Measurements from ENCODE around the gene SAT1.

DNA sequence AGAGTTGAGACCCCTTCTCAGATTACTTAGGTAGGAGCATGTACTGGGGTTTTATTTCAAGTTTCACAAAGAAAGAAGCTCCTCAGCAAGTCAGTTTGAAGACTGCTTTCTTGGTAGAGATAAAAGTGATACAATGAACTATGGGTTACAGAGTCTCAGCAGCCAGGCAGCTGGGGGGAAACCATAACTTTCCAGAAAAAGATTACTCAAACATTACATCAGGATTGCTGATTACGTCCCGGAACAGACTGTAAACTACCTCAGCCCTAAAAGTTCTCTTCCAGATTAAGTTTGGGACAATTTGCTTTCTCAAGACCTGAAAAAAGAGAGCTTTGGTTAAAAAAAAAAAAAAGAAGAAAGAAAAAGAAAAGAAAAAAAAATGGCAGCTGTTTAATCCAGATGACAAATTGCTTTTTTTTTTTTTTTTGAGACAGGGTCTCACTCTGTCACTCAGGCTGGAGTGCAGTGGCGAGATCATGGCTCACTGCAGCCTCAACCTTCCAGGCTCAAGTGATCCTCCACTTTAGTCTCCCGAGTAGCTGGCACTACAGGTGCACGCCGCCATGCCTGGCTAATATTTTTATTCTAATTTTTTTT lies 16.6 kb downstream of the SAT1 start:
- TF ChIP-seq, protein P1, sequence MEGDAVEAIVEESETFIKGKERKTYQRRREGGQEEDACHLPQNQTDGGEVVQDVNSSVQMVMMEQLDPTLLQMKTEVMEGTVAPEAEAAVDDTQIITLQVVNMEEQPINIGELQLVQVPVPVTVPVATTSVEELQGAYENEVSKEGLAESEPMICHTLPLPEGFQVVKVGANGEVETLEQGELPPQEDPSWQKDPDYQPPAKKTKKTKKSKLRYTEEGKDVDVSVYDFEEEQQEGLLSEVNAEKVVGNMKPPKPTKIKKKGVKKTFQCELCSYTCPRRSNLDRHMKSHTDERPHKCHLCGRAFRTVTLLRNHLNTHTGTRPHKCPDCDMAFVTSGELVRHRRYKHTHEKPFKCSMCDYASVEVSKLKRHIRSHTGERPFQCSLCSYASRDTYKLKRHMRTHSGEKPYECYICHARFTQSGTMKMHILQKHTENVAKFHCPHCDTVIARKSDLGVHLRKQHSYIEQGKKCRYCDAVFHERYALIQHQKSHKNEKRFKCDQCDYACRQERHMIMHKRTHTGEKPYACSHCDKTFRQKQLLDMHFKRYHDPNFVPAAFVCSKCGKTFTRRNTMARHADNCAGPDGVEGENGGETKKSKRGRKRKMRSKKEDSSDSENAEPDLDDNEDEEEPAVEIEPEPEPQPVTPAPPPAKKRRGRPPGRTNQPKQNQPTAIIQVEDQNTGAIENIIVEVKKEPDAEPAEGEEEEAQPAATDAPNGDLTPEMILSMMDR (IDR thresholded peaks at IDR 0.05; ENCODE audit: insufficient read depth, low read depth, low read length): no peak
- no peak for TF ChIP-seq EZH2 (IDR thresholded peaks at IDR 0.05; ENCODE audit: insufficient read depth, low read length)
